HL-60 (cell line): ENCODE data around the gene RXRG.

Source experiments
- DNase-seq, 2 experiments: peaks; one replicate each; pipeline ENCODE4 v3.0.0-alpha.2; 2010 to 2020; ENCODE audit warnings: low read depth in 1 of 2, low spot score in 1 of 2
- H3K27ac ChIP-seq: fragments of 250-450 bp; sonication (Bioruptor Pico); replicated peaks from 2 replicates; pipeline ENCODE4 v1.5.1; 2020; ENCODE audit warnings: mild to moderate bottlenecking, moderate library complexity
- H3K27me3 ChIP-seq: fragments of 250-450 bp; sonication (Bioruptor Pico); 2 replicates; pipeline ENCODE4 v1.5.1; 2021; ENCODE audit warnings: mild to moderate bottlenecking, moderate library complexity; ENCODE audit not compliant: insufficient read depth, poor library complexity, severe bottlenecking
- H3K4me3 ChIP-seq: replicated peaks from 2 replicates; pipeline ENCODE4 v1.5.1; 2011; ENCODE audit warnings: mild to moderate bottlenecking, control low read depth, low read length; ENCODE audit not compliant: insufficient read depth
- GABPA ChIP-seq: IDR thresholded peaks from 2 replicates; pipeline ENCODE4 v1.6.1; 2012; ENCODE audit warnings: low read depth
- POLR2AphosphoS5 ChIP-seq: IDR thresholded peaks from 2 replicates; pipeline ENCODE4 v1.6.1; 2012; ENCODE audit warnings: low read depth
- SPI1 ChIP-seq: IDR thresholded peaks from 2 replicates; pipeline ENCODE4 v1.6.1; 2012; ENCODE audit warnings: low read depth, mild to moderate bottlenecking, borderline replicate concordance
- TF ChIP-seq, protein P1 (sequence below): IDR thresholded peaks from 2 replicates; pipeline ENCODE4 v1.6.1; 2012; ENCODE audit warnings: low read depth; ENCODE audit not compliant: insufficient replicate concordance
- TF ChIP-seq, protein P2 (sequence below): IDR thresholded peaks from one replicate; pipeline ENCODE4 v1.5.1; 2011; ENCODE audit warnings: low read length, control low read depth, inconsistent platforms; ENCODE audit not compliant: insufficient read depth

The RXRG gene

DNA sequence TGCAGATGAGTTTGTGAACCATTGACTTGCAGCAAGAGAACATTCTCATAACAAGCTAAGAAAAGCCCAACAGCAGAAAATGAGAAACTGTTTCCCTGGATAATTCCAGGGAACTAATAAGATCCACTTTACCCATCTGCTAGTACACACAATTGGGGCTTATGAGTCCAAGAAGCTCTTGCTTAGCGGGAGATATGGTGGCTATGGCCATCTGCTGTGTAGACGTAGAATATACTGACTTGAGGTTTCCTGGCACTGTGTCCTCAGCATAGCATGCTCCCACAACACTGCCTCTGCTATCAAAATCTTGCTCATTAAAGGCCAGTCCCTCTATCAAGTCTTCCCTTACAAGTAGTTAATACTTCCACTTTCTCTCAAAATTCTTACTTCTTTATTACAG, 6.8 kb upstream of the RXRG start:
- Histone ChIP-seq H3K27ac (no peak overlapping the region), H3K4me3 (no peak overlapping the region), H3K27me3 (peaks cover 13% of the 10 kb centered on the region)
- TF ChIP-seq, protein P1, sequence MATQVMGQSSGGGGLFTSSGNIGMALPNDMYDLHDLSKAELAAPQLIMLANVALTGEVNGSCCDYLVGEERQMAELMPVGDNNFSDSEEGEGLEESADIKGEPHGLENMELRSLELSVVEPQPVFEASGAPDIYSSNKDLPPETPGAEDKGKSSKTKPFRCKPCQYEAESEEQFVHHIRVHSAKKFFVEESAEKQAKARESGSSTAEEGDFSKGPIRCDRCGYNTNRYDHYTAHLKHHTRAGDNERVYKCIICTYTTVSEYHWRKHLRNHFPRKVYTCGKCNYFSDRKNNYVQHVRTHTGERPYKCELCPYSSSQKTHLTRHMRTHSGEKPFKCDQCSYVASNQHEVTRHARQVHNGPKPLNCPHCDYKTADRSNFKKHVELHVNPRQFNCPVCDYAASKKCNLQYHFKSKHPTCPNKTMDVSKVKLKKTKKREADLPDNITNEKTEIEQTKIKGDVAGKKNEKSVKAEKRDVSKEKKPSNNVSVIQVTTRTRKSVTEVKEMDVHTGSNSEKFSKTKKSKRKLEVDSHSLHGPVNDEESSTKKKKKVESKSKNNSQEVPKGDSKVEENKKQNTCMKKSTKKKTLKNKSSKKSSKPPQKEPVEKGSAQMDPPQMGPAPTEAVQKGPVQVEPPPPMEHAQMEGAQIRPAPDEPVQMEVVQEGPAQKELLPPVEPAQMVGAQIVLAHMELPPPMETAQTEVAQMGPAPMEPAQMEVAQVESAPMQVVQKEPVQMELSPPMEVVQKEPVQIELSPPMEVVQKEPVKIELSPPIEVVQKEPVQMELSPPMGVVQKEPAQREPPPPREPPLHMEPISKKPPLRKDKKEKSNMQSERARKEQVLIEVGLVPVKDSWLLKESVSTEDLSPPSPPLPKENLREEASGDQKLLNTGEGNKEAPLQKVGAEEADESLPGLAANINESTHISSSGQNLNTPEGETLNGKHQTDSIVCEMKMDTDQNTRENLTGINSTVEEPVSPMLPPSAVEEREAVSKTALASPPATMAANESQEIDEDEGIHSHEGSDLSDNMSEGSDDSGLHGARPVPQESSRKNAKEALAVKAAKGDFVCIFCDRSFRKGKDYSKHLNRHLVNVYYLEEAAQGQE, result no peak
- TF ChIP-seq GABPA, result no peak
- TF ChIP-seq SPI1, result no peak
- DNase-seq, result no peak

DNA sequence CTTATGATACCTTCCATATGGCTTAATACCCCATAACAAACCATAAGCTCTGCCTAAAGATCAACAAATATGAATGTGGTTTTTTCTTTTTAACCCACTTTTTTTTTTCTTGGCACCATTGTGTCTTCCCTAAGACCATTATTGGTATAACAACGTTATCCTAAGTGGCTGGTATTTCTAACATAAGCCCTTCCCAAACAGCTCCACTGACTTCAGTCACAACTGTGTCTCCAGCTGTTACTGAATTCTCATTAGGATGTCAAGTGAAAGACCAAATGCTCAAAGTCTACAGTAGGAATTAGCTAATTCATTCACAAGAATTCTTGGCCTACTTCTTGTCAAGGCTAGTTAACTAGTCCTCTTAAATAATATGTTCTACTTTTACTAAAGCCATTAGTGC, 4.2 kb upstream of the RXRG start:
- DNase-seq, result no peak
- peaks cover 39% of the 10 kb centered on the region for H3K27me3 ChIP-seq
- TF ChIP-seq POLR2AphosphoS5 (no peak), SPI1 (no peak), GABPA (no peak)
- TF ChIP-seq, protein P2, sequence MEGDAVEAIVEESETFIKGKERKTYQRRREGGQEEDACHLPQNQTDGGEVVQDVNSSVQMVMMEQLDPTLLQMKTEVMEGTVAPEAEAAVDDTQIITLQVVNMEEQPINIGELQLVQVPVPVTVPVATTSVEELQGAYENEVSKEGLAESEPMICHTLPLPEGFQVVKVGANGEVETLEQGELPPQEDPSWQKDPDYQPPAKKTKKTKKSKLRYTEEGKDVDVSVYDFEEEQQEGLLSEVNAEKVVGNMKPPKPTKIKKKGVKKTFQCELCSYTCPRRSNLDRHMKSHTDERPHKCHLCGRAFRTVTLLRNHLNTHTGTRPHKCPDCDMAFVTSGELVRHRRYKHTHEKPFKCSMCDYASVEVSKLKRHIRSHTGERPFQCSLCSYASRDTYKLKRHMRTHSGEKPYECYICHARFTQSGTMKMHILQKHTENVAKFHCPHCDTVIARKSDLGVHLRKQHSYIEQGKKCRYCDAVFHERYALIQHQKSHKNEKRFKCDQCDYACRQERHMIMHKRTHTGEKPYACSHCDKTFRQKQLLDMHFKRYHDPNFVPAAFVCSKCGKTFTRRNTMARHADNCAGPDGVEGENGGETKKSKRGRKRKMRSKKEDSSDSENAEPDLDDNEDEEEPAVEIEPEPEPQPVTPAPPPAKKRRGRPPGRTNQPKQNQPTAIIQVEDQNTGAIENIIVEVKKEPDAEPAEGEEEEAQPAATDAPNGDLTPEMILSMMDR, result no peak
- TF ChIP-seq, protein P1, result no peak
- no peak overlapping the region for H3K4me3 ChIP-seq
- H3K27ac ChIP-seq, result no peak overlapping the region

DNA sequence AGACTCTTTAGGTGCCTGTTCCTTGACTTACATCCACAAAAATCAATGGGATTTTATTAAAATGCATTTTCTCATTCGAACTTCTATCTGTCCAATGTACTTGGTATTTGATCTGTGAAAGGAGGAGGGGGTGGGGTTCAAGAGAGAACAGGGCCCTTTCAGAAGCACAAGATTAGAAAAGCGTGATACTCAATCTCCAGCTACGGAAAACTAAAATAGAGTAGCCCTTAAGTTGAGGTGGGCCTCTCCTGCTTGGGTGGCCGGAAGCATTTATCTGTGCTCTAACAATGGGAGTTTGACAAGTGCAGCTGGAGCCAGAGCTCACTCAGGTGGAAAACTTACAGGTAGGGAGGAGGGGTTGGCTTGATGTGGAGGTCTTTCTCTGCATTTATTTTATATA, 462 bp upstream of the RXRG start:
- DNase-seq, result no peak
- Histone ChIP-seq H3K27ac (no peak overlapping the region), H3K27me3 (peaks cover 43% of the 10 kb centered on the region), H3K4me3 (no peak overlapping the region)
- TF ChIP-seq POLR2AphosphoS5 (no peak), GABPA (no peak), SPI1 (no peak)
- TF ChIP-seq, protein P1, result no peak
- TF ChIP-seq, protein P2, result no peak
